ENCODE measurements around the gene DIDO1.

The DIDO1 gene

GRCh38 chr20:62970307-62971210, 44.3 kb upstream of the DIDO1 start:
- no peaks in the 10 kb centered on the region for H3K9me3 Mint-ChIP-seq
- TF ChIP-seq, protein P1, sequence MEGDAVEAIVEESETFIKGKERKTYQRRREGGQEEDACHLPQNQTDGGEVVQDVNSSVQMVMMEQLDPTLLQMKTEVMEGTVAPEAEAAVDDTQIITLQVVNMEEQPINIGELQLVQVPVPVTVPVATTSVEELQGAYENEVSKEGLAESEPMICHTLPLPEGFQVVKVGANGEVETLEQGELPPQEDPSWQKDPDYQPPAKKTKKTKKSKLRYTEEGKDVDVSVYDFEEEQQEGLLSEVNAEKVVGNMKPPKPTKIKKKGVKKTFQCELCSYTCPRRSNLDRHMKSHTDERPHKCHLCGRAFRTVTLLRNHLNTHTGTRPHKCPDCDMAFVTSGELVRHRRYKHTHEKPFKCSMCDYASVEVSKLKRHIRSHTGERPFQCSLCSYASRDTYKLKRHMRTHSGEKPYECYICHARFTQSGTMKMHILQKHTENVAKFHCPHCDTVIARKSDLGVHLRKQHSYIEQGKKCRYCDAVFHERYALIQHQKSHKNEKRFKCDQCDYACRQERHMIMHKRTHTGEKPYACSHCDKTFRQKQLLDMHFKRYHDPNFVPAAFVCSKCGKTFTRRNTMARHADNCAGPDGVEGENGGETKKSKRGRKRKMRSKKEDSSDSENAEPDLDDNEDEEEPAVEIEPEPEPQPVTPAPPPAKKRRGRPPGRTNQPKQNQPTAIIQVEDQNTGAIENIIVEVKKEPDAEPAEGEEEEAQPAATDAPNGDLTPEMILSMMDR (IDR thresholded peaks at IDR 0.05): no peak
- no peak for DNase-seq
- H3K27ac Mint-ChIP-seq: no peak overlapping the region
- H3K36me3 Mint-ChIP-seq (ENCODE audit: low read depth): no peaks in the 10 kb centered on the region
- peaks cover 32% of the 10 kb centered on the region for H3K4me1 Mint-ChIP-seq
- H3K4me3 Mint-ChIP-seq: no peak overlapping the region
- peaks cover 55% of the 10 kb centered on the region for H3K27me3 Mint-ChIP-seq (ENCODE audit: low read depth, poor library complexity)

GRCh38 chr20:62969939-62970306, 43.6 kb upstream of the DIDO1 start:
- DNase-seq: no peak
- Mint-ChIP-seq H3K36me3 (ENCODE audit: low read depth) (no peaks in the 10 kb centered on the region), H3K4me3 (no peak overlapping the region), H3K27ac (no peak overlapping the region), H3K4me1 (peaks cover 30% of the 10 kb centered on the region), H3K9me3 (no peaks in the 10 kb centered on the region), H3K27me3 (ENCODE audit: low read depth, poor library complexity) (peaks cover 52% of the 10 kb centered on the region)
- TF ChIP-seq, protein P1 (IDR thresholded peaks at IDR 0.05): no peak

DNA sequence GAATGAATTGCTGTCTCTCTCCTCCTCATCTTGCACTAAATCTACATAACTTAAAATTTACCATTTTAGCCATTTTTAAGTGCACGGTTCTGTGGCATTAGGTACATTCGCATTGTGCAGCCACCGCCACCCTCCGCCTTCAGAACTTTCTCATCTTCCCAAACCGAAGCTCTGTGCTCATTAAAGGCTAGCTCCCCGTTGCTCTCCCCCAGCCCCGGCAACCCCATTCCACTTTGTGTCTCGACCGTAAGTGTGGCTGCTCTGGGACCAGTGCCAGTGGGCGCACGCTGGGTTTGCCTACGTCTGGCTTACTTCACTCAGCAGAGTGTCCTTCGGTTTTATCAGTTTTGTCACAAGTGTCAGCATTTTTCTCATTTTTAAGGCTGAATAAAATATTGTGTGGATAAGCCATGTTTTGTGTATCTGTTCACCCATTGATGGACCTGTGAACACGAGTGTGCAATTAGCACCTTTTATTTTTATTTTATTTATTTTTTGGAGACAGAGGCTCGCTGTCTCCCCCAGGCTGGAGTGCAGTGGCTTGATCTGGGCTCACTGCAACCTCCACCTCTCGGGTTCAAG, 43.0 kb upstream of the DIDO1 start:
- H3K4me3 Mint-ChIP-seq: no peak overlapping the region
- peaks cover 46% of the 10 kb centered on the region for H3K27me3 Mint-ChIP-seq (ENCODE audit: low read depth, poor library complexity)
- H3K4me1 Mint-ChIP-seq: peaks cover 24% of the 10 kb centered on the region
- no peak overlapping the region for H3K27ac Mint-ChIP-seq
- no peak for DNase-seq
- no peaks in the 10 kb centered on the region for H3K36me3 Mint-ChIP-seq (ENCODE audit: low read depth)
- TF ChIP-seq, protein P1 (IDR thresholded peaks at IDR 0.05): no peak
- H3K9me3 Mint-ChIP-seq: no peaks in the 10 kb centered on the region

DNA sequence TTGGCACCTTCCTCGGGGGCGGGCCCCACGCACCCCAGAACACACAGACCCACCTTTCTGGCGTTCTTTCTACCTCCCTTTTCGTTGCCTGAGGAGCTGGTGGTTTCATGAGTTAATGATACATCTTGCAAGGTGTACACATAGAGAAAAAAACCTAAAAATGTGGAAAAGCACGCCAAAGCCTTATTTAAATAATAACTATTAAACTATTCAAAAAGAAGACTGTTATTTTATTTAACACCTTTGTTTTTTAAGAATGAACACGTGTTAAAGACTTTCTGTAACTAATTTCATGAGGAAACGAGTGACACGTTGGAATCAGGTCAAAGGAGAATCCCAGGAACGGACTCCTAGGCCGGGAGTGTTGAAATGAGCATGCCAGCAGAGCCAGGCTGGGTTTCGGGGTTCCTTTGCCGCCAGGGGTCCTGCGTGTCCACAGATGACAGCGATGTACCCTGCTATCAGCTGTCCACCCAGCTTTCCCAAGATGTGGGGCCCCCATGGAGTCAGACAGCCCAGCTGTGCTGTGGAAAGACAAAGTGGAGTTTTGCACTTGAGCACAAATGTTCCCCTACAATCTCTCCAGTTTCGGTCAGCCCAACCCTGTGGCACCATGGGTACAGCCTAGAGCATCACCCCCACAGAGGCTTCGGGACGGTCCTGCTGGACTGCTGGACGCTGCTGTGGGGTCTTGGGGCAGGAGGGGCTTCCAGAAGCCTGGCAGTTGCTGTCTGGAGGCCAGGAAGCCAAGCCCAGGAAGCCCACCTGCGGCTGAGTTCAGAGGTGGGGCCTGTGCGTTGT, 42.3 kb upstream of the DIDO1 start:
- DNase-seq: no peak
- H3K4me3 Mint-ChIP-seq: no peak overlapping the region
- TF ChIP-seq, protein P1 (IDR thresholded peaks at IDR 0.05): no peak
- no peak overlapping the region for H3K27ac Mint-ChIP-seq
- peaks cover 40% of the 10 kb centered on the region for H3K27me3 Mint-ChIP-seq (ENCODE audit: low read depth, poor library complexity)
- no peaks in the 10 kb centered on the region for H3K36me3 Mint-ChIP-seq (ENCODE audit: low read depth)
- peaks cover 21% of the 10 kb centered on the region for H3K4me1 Mint-ChIP-seq
- H3K9me3 Mint-ChIP-seq: no peaks in the 10 kb centered on the region

DNA sequence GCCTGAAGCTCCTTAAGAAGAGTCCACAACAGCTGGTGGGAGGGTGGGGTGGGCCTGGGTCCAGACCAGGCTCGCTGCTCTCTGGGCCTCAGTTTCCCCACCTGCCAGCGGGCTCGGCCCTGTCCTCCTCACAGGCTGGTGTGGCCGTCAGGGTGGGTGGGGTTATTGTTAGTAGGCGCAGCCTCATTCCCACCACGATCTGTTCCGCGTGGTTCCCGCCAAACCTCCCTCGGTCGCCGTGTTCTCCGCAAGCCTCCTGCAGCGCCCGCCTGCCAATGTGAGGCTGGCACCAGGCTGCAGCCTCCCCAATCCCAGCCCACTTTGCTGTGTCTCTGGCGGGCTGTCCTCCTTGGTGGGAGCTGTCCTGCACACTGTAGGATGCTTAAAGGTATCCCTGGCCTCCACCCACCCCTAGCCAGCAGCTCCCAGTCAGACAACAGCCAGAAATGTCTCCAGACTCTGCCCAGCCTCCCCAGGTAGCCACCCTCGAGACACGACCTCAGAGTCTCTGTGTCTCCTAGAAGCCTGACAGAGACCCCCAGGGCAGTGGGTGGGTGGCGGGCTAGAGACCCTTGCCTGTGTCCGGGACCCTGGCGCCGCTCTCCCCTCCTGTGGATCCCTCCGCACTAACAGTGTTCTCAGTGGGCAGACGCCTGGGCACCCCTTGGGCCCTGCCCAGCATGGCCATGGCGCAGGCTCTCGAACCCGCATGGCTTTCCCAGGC, 41.5 kb upstream of the DIDO1 start:
- Mint-ChIP-seq H3K36me3 (ENCODE audit: low read depth) (no peaks in the 10 kb centered on the region), H3K27ac (no peak overlapping the region), H3K4me1 (peaks cover 21% of the 10 kb centered on the region), H3K9me3 (no peaks in the 10 kb centered on the region), H3K27me3 (ENCODE audit: low read depth, poor library complexity) (peaks cover 32% of the 10 kb centered on the region), H3K4me3 (no peak overlapping the region)
- TF ChIP-seq, protein P1 (IDR thresholded peaks at IDR 0.05): no peak
- DNase-seq: no peak

All from nephron progenitor cell (in vitro differentiated cells).